Parathyroid adenoma (tissue), 2 donors: Measurements from ENCODE around the gene SLC28A1.

ENCODE experiments used
- H2AFZ ChIP-seq: fragments of 300-600 bp; sonication (generic); one replicate; pipeline ENCODE4 v1.7.0; 2017; ENCODE audit warnings: antibody characterized with exemption, mild to moderate bottlenecking
- H3K27ac ChIP-seq: fragments of 300-600 bp; sonication (generic); one replicate; pipeline ENCODE4 v1.7.0; 2017
- H3K27me3 ChIP-seq: fragments of 300-600 bp; sonication (generic); one replicate; pipeline ENCODE4 v1.7.0; 2017; ENCODE audit warnings: low read length; ENCODE audit not compliant: control insufficient read depth, insufficient read depth
- H3K36me3 ChIP-seq: fragments of 300-600 bp; sonication (generic); one replicate; pipeline ENCODE4 v1.7.0; 2017; ENCODE audit warnings: low read length; ENCODE audit not compliant: control insufficient read depth, insufficient read depth
- H3K4me1 ChIP-seq: fragments of 300-600 bp; sonication (generic); one replicate; pipeline ENCODE4 v1.7.0; 2017; ENCODE audit warnings: control low read depth
- H3K4me2 ChIP-seq: fragments of 300-600 bp; sonication (generic); one replicate; pipeline ENCODE4 v1.7.0; 2017; ENCODE audit warnings: low read length
- H3K4me3 ChIP-seq: fragments of 300-600 bp; sonication (generic); one replicate; pipeline ENCODE4 v1.7.0; 2017; ENCODE audit warnings: low read depth, low read length
- H3K79me2 ChIP-seq: fragments of 300-600 bp; sonication (generic); one replicate; pipeline ENCODE4 v1.7.0; 2017; ENCODE audit warnings: control low read depth
- H3K9ac ChIP-seq: fragments of 300-600 bp; sonication (generic); one replicate; pipeline ENCODE4 v1.7.0; 2017; ENCODE audit warnings: mild to moderate bottlenecking
- H3K9me3 ChIP-seq: fragments of 300-600 bp; sonication (generic); one replicate; pipeline ENCODE4 v1.7.0; 2017; ENCODE audit warnings: low read length; ENCODE audit not compliant: control insufficient read depth
- TF ChIP-seq, protein P1 (sequence below): fragments of 300-600 bp; sonication (generic); IDR thresholded peaks from one replicate; pipeline ENCODE4 v1.7.0; 2017; ENCODE audit warnings: antibody characterized with exemption, mild to moderate bottlenecking
- donor health status: primary hyperparathyroidism.

The SLC28A1 gene

DNA sequence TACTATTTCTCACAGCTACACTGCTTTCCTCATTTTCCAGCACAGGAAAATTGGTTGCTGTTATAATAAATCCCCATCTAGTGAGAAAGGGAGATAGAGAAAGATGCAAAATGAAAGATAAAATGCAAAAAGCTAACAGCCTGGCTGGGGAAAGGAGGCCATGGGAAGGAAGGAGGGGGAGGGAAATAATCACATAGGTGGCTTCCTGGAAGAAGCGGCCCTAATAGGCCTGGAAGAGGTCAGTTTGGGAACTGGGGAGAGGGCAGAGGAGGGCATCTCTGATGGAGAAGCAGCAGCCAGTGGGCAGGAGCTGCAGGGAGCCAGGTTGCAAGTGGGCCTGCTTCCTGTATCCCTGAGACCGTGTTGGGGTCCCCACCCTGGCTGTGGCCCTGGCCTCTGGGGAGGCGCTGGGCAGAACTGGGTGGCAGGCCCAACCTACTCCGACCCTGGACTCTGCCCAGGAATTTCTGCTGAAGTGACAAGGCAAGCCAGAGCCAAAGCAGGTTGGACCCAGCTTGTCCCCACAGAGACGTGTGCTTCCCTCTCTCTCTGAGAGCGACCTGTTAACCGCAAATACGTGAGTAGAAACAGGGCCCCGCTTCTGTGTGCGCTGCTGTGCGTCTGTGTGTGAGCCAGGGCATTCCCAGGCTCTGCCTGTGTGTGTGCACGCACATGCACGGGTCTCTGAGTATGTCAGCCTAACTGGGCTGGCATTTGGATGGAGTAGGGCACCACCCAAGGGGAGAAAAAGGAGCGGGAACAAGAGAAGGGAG, 1.9 kb downstream of the SLC28A1 start:
- Histone ChIP-seq H3K36me3 (no peaks in the 10 kb centered on the region), H3K9ac (no peak overlapping the region), H3K79me2 (no peaks in the 10 kb centered on the region), H3K27ac (no peak overlapping the region), H3K4me2 (no peak overlapping the region), H2AFZ (no peak overlapping the region), H3K4me1 (no peaks in the 10 kb centered on the region), H3K4me3 (no peak overlapping the region), H3K27me3 (no peaks in the 10 kb centered on the region), H3K9me3 (no peaks in the 10 kb centered on the region)
- TF ChIP-seq, protein P1, sequence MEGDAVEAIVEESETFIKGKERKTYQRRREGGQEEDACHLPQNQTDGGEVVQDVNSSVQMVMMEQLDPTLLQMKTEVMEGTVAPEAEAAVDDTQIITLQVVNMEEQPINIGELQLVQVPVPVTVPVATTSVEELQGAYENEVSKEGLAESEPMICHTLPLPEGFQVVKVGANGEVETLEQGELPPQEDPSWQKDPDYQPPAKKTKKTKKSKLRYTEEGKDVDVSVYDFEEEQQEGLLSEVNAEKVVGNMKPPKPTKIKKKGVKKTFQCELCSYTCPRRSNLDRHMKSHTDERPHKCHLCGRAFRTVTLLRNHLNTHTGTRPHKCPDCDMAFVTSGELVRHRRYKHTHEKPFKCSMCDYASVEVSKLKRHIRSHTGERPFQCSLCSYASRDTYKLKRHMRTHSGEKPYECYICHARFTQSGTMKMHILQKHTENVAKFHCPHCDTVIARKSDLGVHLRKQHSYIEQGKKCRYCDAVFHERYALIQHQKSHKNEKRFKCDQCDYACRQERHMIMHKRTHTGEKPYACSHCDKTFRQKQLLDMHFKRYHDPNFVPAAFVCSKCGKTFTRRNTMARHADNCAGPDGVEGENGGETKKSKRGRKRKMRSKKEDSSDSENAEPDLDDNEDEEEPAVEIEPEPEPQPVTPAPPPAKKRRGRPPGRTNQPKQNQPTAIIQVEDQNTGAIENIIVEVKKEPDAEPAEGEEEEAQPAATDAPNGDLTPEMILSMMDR, result no peak

DNA sequence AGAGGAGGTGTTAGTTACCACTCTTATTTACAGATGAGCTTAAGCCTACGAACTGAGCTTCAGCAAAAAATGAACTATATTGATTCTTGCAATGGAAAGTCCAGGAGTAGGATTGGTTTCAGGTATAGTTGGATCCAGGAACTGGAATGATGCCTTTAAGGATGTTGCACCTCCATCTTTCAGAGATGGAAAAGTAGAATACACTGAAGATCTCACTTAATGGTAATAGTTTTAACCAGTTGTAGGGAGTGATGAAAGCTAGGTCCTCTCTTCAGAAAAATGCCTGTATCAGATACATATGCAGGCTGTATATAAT, 2.5 kb downstream of the SLC28A1 start:
- Histone ChIP-seq H3K4me3 (no peak overlapping the region), H3K27ac (no peak overlapping the region), H2AFZ (no peak overlapping the region), H3K27me3 (no peaks in the 10 kb centered on the region), H3K79me2 (no peaks in the 10 kb centered on the region), H3K4me2 (no peak overlapping the region), H3K4me1 (no peaks in the 10 kb centered on the region), H3K36me3 (no peaks in the 10 kb centered on the region), H3K9me3 (no peaks in the 10 kb centered on the region), H3K9ac (no peak overlapping the region)
- TF ChIP-seq, protein P1, result no peak

DNA sequence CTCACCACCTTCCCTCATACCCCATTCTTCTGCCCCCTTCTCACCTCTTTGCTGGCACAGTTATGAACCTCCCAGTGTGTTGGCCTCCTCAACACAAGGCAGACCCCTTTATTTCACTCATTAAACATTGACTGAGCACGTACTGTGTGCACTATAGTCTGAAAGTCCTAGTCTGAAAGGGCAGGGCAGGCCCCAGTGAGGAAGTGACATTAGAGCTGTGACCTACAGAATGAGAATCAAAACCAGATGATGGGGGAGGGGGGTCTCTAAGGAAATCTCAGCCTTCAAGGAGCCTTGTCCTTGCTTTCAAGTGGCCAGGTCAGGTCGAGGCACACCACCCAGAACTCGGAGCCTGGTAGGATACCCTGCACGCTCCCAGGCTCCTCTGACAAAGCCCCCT, 3.5 kb downstream of the SLC28A1 start:
- H3K36me3 ChIP-seq, result no peaks in the 10 kb centered on the region
- no peaks in the 10 kb centered on the region for H3K4me1 ChIP-seq
- H3K79me2 ChIP-seq, result no peaks in the 10 kb centered on the region
- H3K9ac ChIP-seq, result no peak overlapping the region
- H2AFZ ChIP-seq, result no peak overlapping the region
- no peak overlapping the region for H3K4me3 ChIP-seq
- H3K27ac ChIP-seq, result no peak overlapping the region
- H3K27me3 ChIP-seq, result no peaks in the 10 kb centered on the region
- no peaks in the 10 kb centered on the region for H3K9me3 ChIP-seq
- H3K4me2 ChIP-seq, result no peak overlapping the region
- TF ChIP-seq, protein P1, result no peak

DNA sequence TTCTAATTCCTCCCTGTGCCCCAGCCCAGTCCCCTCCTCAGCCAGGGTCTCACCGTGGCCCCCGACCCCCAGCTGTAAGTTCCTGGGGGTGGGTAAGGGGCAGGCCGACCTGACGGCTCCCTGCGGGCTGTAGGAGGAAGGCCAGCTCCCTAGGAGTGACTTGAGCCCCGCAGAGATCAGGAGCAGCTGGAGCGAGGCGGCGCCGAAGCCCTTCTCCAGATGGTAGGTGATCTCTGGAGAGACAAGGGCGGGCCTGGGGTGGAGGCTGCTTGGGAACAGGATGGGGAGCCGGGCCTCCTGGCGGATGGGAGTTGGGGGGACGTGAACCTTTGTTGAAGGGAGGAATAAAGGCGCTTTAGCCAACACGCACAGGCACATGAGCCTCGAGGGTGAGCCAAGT, 4.2 kb downstream of the SLC28A1 start:
- no peak overlapping the region for H3K4me3 ChIP-seq

More for the DNA sequence above, 4.2 kb downstream of the SLC28A1 start:
- Histone ChIP-seq H3K27me3 (no peaks in the 10 kb centered on the region), H3K79me2 (no peaks in the 10 kb centered on the region), H3K9ac (no peak overlapping the region), H3K4me1 (no peaks in the 10 kb centered on the region), H3K36me3 (no peaks in the 10 kb centered on the region), H3K27ac (no peak overlapping the region), H2AFZ (no peak overlapping the region), H3K9me3 (no peaks in the 10 kb centered on the region), H3K4me2 (no peak overlapping the region)
- TF ChIP-seq, protein P1, result no peak
